Measurements from ENCODE around the gene ZBTB46. TPM values are rescaled to one million over a fixed set of nuclear protein-coding genes. Genes with fewer than 3 reads are reported as not detected.

The ZBTB46 gene
- total and polyA plus RNA-seq, 10 of the 15 experiments (the other 5 are each of a cell fraction or from before 2014, with no cell fraction given): 0.15 to 0.92 (median 0.34) TPM

DNA sequence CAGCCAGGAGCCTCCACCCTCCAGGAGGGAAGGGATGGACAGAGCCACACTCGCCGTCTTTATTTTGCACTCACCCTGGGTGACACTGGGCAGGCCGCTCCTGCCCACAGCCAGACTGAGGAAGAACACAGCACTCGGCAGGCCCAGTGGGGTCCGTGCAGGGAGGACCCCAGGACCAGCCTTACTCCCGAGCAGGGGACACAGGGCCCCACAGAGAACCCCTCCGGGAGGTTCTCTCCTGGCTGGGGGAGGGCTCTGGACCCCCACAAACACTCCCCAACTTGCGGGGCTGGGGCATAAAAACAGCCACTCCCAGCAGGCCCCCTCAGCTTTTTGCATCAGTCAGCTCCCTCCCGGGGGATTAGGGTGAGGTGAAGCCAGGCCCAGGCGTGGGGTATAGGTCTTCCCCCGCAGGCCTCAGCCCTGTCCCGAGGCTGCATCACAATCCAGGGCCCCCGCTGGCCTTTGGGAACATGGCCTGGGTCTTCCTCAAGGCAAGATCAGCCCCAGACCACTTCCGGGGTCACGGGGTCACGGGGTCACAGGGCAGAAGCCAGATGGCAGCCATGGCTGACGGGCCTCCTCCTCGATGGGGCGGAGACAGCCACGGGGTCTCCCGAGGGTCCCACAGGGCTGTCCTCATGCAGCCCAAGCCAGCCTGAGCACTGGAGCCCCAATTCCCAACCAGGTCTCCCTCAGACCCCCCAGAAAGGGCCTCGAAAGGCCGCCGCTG is 131.4 kb downstream of the ZBTB46 start (continued):
- TF ChIP-seq, protein P1, sequence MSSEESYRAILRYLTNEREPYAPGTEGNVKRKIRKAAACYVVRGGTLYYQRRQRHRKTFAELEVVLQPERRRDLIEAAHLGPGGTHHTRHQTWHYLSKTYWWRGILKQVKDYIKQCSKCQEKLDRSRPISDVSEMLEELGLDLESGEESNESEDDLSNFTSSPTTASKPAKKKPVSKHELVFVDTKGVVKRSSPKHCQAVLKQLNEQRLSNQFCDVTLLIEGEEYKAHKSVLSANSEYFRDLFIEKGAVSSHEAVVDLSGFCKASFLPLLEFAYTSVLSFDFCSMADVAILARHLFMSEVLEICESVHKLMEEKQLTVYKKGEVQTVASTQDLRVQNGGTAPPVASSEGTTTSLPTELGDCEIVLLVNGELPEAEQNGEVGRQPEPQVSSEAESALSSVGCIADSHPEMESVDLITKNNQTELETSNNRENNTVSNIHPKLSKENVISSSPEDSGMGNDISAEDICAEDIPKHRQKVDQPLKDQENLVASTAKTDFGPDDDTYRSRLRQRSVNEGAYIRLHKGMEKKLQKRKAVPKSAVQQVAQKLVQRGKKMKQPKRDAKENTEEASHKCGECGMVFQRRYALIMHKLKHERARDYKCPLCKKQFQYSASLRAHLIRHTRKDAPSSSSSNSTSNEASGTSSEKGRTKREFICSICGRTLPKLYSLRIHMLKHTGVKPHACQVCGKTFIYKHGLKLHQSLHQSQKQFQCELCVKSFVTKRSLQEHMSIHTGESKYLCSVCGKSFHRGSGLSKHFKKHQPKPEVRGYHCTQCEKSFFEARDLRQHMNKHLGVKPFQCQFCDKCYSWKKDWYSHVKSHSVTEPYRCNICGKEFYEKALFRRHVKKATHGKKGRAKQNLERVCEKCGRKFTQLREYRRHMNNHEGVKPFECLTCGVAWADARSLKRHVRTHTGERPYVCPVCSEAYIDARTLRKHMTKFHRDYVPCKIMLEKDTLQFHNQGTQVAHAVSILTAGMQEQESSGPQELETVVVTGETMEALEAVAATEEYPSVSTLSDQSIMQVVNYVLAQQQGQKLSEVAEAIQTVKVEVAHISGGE (CRISPR knock-in tag; IDR thresholded peaks at IDR 0.05): no peak
- TF ChIP-seq NR2C2 (IDR thresholded peaks at IDR 0.05; ENCODE audit: borderline replicate concordance, control insufficient read depth, insufficient read length, low read depth) (peak; percentile 13), SPI1 (IDR thresholded peaks at IDR 0.05; ENCODE audit: borderline replicate concordance, insufficient read depth, low read depth, low read length) (no peak), MTA3 (IDR thresholded peaks at IDR 0.05; ENCODE audit: borderline replicate concordance, low read length) (no peak), SMC3 (IDR thresholded peaks at IDR 0.05; ENCODE audit: borderline replicate concordance, low read length) (no peak), CBFB (IDR thresholded peaks at IDR 0.05; ENCODE audit: low read depth) (no peak), SP1 (IDR thresholded peaks at IDR 0.05; ENCODE audit: low read depth, low read length) (no peak), RAD51 (IDR thresholded peaks at IDR 0.05) (no peak), STAT1 (conservative IDR thresholded peaks at IDR 0.05) (no peak), BMI1 (IDR thresholded peaks at IDR 0.05; ENCODE audit: borderline replicate concordance) (no peak), NR2F1 (conservative IDR thresholded peaks at IDR 0.05) (peak; percentile 87), MYB (IDR thresholded peaks at IDR 0.05; ENCODE audit: borderline replicate concordance, low read depth, low read length) (no peak), IRF4 (IDR thresholded peaks at IDR 0.05; ENCODE audit: low read depth, low read length) (no peak), TCF3 (IDR thresholded peaks at IDR 0.05; ENCODE audit: borderline replicate concordance, insufficient read depth, low read depth, low read length) (no peak), PML (IDR thresholded peaks at IDR 0.05; ENCODE audit: low read length) (no peak), YY1 (IDR thresholded peaks at IDR 0.05; ENCODE audit: low read depth, low read length) (peak; percentile 19; the same call in 1 of the 2 replicates)
- TF ChIP-seq, protein P2, sequence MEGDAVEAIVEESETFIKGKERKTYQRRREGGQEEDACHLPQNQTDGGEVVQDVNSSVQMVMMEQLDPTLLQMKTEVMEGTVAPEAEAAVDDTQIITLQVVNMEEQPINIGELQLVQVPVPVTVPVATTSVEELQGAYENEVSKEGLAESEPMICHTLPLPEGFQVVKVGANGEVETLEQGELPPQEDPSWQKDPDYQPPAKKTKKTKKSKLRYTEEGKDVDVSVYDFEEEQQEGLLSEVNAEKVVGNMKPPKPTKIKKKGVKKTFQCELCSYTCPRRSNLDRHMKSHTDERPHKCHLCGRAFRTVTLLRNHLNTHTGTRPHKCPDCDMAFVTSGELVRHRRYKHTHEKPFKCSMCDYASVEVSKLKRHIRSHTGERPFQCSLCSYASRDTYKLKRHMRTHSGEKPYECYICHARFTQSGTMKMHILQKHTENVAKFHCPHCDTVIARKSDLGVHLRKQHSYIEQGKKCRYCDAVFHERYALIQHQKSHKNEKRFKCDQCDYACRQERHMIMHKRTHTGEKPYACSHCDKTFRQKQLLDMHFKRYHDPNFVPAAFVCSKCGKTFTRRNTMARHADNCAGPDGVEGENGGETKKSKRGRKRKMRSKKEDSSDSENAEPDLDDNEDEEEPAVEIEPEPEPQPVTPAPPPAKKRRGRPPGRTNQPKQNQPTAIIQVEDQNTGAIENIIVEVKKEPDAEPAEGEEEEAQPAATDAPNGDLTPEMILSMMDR (IDR thresholded peaks at IDR 0.05 in 2 of 3, conservative IDR thresholded peaks at IDR 0.05 in 1 of 3; ENCODE audit: control insufficient read depth in 2 of 3, extremely low read depth in 1 of 3, insufficient read depth in 1 of 3, low read depth in 3 of 3, low read length in 3 of 3): no peak
- TF ChIP-seq, protein P3, sequence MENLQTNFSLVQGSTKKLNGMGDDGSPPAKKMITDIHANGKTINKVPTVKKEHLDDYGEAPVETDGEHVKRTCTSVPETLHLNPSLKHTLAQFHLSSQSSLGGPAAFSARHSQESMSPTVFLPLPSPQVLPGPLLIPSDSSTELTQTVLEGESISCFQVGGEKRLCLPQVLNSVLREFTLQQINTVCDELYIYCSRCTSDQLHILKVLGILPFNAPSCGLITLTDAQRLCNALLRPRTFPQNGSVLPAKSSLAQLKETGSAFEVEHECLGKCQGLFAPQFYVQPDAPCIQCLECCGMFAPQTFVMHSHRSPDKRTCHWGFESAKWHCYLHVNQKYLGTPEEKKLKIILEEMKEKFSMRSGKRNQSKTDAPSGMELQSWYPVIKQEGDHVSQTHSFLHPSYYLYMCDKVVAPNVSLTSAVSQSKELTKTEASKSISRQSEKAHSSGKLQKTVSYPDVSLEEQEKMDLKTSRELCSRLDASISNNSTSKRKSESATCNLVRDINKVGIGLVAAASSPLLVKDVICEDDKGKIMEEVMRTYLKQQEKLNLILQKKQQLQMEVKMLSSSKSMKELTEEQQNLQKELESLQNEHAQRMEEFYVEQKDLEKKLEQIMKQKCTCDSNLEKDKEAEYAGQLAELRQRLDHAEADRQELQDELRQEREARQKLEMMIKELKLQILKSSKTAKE (IDR thresholded peaks at IDR 0.05; ENCODE audit: low read depth, poor library complexity, severe bottlenecking): no peak
- TF ChIP-seq, protein P4, sequence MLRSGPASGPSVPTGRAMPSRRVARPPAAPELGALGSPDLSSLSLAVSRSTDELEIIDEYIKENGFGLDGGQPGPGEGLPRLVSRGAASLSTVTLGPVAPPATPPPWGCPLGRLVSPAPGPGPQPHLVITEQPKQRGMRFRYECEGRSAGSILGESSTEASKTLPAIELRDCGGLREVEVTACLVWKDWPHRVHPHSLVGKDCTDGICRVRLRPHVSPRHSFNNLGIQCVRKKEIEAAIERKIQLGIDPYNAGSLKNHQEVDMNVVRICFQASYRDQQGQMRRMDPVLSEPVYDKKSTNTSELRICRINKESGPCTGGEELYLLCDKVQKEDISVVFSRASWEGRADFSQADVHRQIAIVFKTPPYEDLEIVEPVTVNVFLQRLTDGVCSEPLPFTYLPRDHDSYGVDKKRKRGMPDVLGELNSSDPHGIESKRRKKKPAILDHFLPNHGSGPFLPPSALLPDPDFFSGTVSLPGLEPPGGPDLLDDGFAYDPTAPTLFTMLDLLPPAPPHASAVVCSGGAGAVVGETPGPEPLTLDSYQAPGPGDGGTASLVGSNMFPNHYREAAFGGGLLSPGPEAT (IDR thresholded peaks at IDR 0.05; ENCODE audit: low read depth): no peak

Data from GM12878 (cell line).